ENCODE results near the gene RNFT1.
"Not testable (repeated sequence)": the region's sequence is repeated elsewhere in the genome, so short reads cannot be mapped to it uniquely, and the experiment has no call there.

The RNFT1 gene, protein sequence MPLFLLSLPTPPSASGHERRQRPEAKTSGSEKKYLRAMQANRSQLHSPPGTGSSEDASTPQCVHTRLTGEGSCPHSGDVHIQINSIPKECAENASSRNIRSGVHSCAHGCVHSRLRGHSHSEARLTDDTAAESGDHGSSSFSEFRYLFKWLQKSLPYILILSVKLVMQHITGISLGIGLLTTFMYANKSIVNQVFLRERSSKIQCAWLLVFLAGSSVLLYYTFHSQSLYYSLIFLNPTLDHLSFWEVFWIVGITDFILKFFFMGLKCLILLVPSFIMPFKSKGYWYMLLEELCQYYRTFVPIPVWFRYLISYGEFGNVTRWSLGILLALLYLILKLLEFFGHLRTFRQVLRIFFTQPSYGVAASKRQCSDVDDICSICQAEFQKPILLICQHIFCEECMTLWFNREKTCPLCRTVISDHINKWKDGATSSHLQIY

GRCh38 chr17:59964482-59965328 is at the start of gene RNFT1:
TSS of gene RNFT1 (minus strand) at chr17:59964740. CDS start at chr17:59964663, 77 bp downstream.
- DNase-seq, result peak; percentile 83

- DNase-seq, result not testable (repeated sequence)
Measured at GRCh38 chr17:60009326-60009725, 44.8 kb upstream of the RNFT1 start.

GRCh38 chr17:60008377-60008776 is 43.8 kb upstream of the RNFT1 start:
- DNase-seq, result not testable (repeated sequence)

DNA sequence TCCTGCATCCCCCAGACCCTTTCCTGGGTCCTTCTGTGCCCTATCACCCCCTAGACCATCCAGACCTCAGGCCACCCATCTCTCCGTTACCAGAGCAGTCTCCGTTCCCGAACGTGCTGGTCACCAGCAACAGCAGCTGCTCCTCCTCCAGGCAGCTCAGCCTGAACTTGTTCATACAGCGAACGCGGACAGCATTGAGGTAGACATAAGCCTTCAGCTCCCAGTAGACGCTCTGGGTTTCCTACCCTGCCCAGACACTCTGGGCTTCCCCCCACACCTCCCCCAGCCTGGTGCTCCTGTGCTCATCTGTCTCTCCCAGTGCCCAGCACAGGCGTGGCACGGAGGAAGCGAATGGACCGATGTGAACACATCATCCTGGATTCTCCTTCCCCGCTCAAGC is 41.6 kb upstream of the RNFT1 start:
- no peak for DNase-seq

DNA sequence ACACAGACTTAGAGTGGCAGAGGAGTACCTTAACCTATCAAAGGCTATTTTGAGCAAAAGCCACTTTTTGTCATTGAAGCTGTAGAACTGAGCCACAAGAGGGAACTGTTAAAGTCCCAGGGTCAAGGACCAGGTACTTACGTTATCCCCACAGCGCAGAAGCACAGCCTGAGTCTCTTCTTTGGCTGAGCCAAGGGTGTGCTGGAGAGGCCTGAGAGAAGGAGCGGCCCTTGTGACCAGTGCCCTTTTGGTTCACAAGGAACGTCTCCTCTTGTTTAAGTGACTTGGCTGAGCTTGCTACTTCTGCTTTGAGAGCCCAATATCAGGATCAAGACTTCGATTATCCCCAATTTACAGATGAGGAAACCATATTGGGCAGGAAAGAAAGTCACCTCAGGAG is 40.0 kb upstream of the RNFT1 start:
- not testable (repeated sequence) for DNase-seq

DNA sequence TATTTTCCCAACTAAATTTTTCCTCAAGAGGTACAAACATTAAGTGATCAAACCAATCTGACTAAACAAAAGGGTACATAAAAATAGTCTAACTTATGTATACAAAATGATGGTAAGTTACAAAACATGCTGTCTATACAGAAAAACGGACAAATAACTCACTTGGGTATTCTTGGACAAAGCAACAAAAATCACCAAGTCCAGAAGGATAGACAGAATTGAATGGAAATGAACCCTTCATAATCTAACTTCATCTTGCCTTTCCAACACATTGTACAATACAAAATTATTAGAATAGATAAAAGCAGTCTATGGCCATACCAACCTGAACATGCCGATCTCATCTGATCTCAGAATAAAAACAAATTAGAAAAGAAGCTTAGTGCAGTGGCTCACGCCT is 37.9 kb upstream of the RNFT1 start:
- not testable (repeated sequence) for DNase-seq

- DNase-seq, result not testable (repeated sequence)
Measured at GRCh38 chr17:59996608-59997007, 32.1 kb upstream of the RNFT1 start.

DNA sequence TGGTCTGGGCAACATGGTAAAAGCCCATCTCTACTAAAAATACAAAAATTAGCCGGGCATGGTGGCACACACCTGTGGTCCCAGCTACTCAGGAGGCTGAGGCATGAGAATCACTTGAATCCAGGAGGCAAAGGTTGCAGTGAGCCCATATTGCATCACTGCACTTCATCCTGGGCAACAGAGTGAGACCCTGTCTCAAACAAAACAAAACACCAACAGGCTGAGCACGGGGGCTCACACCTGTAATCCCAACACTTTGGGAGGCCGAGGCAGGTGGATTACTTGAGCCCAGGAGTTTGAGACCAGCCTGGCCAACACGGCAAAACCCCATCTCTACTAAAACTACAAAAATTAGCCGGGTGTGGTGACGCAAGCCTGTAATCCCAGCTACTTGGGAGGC is 10.6 kb upstream of the RNFT1 start:
- not testable (repeated sequence) for DNase-seq

- not testable (repeated sequence) for DNase-seq
Measured at GRCh38 chr17:59973483-59973882, 8.9 kb upstream of the RNFT1 start.

DNA sequence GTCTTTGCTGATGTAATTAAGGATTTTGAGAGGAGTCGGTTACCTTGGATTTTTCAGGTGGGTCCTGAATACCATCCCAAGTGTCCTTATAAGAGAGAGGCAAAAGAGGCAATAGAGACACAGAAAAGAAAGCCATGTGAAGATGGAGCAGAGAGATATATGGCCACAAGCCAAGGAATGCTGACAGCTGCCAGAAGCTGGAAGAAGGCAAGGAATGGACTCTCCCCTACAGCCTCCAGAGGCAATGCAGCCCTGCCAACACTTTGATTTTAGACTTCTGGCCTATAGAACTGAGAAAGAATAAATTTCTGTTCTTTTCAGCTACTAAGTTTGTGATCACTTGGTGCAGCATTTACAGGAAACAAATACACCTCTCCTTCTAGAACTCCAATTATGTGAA is 8.2 kb upstream of the RNFT1 start:
- no peak for DNase-seq

- DNase-seq, result not testable (repeated sequence)
Measured at GRCh38 chr17:59971771-59972170, 7.2 kb upstream of the RNFT1 start.

- peak; percentile 68 for DNase-seq
Measured at GRCh38 chr17:59963738-59964481, 630 bp downstream of the RNFT1 start.

GRCh38 chr17:59962739-59963318 is 1.7 kb downstream of the RNFT1 start:
- no peak for DNase-seq

DNA sequence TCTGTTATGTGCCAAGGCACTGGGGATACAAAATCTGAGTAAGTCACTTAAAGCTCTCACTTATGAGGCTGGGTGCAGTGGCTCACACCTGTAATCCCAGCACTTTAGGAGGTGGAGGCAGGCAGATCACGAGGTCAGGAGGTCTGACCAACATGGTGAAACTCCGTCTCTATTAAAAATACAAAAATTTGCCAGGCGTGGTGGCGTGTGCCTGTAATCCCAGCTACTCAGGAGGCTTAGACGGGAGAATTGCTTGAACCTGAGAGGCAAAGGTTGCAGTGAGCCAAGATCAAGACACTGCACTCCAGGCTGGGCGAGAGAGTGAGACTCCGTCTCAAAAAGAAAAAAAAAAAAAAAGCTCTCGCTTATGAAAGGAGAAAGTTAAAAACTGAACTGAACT is 5.0 kb downstream of the RNFT1 start:
- DNase-seq, result not testable (repeated sequence)

- DNase-seq, result no peak
Measured at GRCh38 chr17:59954856-59955255, 9.7 kb downstream of the RNFT1 start.

- no peak for DNase-seq
Measured at GRCh38 chr17:59950049-59950448, 14.5 kb downstream of the RNFT1 start.

DNA sequence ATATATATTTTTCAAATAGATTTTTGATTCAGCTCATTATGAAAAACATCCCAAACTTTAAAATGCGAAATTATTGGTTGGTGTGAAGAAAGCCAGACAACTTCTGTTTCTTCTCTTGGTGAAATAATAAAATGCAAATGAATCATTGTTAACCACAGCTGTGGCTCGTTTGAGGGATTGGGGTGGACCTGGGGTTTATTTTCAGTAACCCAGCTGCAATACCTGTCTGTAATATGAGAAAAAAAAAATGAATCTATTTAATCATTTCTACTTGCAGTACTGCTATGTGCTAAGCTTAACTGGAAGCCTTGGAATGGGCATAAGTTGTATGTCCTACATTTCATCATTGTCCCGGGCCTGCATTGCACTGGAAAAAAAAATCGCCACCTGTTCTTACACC is 17.2 kb downstream of the RNFT1 start:
- not testable (repeated sequence) for DNase-seq

DNA sequence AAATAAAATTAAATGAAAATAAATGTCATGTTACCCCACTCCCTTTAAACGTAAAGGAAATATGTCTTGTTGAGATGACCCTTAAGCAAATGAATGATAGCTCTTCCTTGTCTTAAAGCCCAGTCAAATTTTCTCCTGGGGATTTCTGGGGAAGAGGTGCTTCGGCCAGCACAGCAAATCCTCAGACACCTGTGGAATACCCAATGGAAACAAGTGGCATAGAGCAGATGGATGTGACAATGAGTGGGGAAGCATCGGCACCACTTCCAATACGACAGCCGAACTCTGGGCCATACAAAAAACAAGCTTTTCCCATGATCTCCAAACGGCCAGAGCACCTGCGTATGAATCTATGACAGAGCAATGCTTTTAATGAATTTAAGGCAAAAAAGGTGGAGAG is 18.1 kb downstream of the RNFT1 start:
- not testable (repeated sequence) for DNase-seq

DNA sequence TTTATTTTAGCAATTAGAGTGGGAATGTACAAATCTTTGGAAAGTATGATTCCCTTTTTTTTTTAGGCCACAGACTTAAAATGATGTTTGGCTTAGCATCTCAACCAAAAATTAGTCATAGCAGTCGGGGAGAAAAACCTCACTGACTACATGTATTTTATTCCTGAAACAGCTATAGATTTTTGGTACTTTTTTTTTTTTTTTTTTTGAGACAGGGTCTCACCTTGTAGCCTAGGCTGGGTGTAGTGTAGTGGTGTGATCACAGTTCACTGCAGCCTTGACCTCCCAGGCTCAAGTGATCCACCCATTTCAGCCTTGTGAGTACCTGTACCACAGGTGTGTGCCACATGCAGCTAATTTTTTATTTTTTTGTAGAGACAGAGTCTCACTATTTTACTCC is 23.4 kb downstream of the RNFT1 start:
- no peak for DNase-seq

- not testable (repeated sequence) for DNase-seq
Measured at GRCh38 chr17:59940697-59941096, 23.8 kb downstream of the RNFT1 start.

DNA sequence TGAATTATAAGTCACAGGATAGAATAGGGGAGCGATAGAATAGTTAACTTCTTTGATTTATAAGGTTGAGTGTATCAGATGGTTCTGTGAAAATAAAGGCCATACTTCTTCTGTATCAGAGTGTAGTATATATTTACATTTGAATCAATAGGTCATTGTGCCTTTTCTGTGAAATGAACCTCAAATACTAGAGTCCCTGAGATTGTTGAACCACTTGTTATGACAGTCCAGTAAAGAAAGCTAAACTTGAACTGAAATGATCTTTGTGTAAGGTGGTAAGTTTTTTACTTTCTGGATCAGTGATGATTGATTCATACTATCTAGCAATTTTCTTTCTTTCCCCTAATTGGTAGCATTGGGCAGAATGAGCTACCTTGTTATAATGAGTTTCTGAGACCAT is 31.2 kb downstream of the RNFT1 start:
- DNase-seq, result not testable (repeated sequence)

GRCh38 chr17:59930768-59931167 is 33.8 kb downstream of the RNFT1 start:
- DNase-seq, result not testable (repeated sequence)

- DNase-seq, result not testable (repeated sequence)
Measured at GRCh38 chr17:59930121-59930520, 34.4 kb downstream of the RNFT1 start.

Measured in T1000 (cell line).